Lung microvascular endothelial cell (primary cell): ENCODE measurements around the gene MIER1. TPM values are rescaled to one million over a fixed set of nuclear protein-coding genes. Genes with fewer than 3 reads are reported as not detected.
"Not testable (repeated sequence)": the region's sequence is repeated elsewhere in the genome, so short reads cannot be mapped to it uniquely, and the experiment has no call there.

Experiments used
- DNase-seq, 2 donors: peaks; one replicate each; pipeline versions ENCODE4 v3.0.0 to v3.0.0-alpha.2; 2010; ENCODE audit warnings: low read depth in 2 of 2
- total RNA-seq: library from RNA; depleted of rRNA; stranded (reverse); fragments of >200 nt; gene quantifications from 2 replicates; pipeline ENCODE4 v1.2.1, GENCODE V29; 2014

The MIER1 gene
- total RNA-seq, 1 donor from 2014 or later, result 24.0 TPM

- DNase-seq, result no peak
Observed at GRCh38 chr1:66937529-66938234, 12.9 kb downstream of the MIER1 start.

DNA sequence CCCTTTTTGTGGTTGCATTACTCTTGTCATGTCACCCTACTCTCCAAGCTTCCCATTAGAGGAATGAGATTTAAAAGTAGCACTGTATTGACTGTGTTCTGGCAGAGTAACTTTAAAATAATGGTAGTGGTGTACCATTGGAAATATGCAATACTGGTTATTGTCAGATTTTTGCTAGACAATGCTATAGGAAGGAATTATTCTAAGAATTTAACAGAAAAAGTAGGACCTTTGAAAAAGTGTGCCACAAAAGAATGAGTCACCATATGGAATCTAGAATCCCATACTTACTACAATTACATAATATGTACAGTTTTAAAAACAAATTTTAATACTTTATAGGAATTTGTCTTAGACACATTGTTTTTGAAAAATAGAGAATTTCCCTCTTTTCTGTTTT, 13.8 kb downstream of the MIER1 start:
- peak in 1 of 2 donors; percentile 30 for DNase-seq

GRCh38 chr1:66940981-66941380, 16.2 kb downstream of the MIER1 start:
- no peak for DNase-seq

DNA sequence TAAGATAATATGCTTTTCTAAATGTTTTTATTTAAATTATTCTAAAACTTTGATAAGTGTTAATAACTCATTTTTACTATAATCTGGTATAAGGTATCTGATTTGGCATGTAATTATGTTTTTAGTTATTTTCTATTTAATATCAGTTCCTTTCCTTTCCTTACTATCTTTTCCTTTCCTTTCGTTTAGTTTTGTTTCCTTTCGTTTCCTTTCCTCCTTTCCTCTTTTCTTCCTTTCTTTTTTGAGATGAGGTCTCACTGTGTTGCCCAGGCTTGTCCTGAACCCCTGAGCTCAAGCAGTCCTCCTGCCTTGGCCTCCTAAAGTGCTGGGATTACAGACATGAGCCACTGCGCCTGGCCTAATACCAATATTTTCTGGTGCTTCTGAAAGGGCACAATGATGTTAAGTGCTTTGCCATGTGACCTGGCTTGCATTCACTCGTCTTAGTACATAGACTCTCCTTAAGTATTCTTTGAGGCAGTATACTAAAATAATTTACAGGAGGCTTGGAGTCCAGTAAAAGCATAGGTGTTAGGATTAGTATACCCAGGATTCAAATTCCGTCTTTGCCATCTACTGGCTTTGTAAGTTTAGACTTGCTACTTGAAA, 18.7 kb downstream of the MIER1 start:
- DNase-seq, result peak in 1 of 2 donors; percentile 12

- DNase-seq, result peak; percentile 74 to 85
Observed at GRCh38 chr1:66944330-66945274, 19.8 kb downstream of the MIER1 start.

GRCh38 chr1:66945316-66945715, 20.5 kb downstream of the MIER1 start:
- no peak for DNase-seq

- DNase-seq, result peak in 1 of 2 donors; percentile 12
Observed at GRCh38 chr1:66947267-66947666, 22.5 kb downstream of the MIER1 start.

DNA sequence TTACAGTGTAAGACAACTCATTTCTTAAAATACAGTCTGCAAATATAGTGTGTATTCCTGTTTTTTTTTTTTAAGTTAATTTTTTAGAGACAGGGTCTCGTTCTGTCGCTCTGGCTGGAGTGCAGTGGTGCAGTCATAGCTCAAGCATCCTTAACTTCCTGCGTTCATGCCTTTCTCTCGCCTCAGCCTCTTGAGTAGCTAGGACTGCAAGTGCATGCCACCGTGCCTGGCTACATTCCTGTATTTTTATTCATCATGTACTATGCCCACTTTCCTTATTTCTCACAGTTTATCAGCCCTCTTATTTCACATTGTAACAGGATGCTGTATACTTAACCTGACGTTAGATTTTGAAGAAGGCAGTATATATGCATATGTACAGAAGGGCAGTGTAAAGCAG, 26.7 kb downstream of the MIER1 start:
- DNase-seq, result peak in 1 of 2 donors; percentile 68

DNA sequence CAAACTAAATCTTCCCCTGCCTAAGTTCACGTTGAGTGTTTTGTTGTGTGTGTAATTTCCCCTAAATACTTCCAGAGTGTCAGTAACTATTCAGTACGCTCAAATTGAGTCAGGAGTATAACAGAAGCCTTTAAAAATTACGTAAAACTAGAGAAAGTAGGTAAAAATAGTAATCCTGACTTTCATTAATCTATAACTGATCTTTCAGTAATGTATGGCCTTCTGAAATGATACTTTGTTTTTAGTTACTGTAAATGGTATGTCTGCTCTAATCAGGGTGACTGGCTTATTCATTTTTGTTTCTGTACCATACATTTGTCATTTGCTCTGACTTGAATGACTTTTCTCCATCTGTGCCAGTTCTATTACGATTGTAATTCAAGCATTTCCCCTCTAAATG, 29.4 kb downstream of the MIER1 start:
- no peak for DNase-seq

GRCh38 chr1:66957938-66958337, 33.1 kb downstream of the MIER1 start:
- no peak for DNase-seq

DNA sequence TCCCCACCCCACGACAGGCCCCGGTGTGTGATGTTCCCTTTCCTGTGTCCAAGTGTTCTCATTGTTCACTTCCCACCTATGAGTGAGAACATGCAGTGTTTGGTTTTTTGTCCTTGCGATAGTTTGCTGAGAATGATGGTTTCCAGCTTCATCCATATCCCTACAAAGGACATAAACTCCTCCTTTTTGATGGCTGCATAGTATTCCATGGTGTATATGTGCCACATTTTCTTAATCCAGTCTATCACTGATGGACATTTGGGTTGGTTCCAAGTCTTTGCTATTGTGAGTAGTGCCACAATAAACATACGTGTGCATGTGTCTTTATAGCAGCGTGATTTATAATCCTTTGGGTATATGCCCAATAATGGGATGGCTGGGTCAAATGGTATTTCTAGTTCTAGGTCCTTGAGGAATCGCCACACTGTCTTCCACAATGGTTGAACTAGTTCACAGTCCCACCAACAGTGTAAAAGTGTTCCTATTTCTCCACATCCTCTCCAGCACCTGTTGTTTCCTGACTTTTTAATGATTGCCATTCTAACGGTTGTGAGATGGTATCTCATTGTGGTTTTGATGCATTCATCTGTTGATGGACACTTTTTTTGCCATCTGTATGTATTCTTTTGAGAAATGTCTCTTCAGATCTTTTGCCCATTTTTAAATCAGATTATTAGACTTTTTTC, 41.5 kb downstream of the MIER1 start:
- not testable (repeated sequence) for DNase-seq

- no peak for DNase-seq
Observed at GRCh38 chr1:66968574-66968973, 43.8 kb downstream of the MIER1 start.

- DNase-seq, result peak in 1 of 2 donors; percentile 19
Observed at GRCh38 chr1:66978201-66978600, 53.4 kb downstream of the MIER1 start.

GRCh38 chr1:66979621-66980020, 54.8 kb downstream of the MIER1 start:
- DNase-seq, result not testable (repeated sequence)

GRCh38 chr1:66980745-66981367, 56.1 kb downstream of the MIER1 start:
- peak; percentile 38 to 54 for DNase-seq

- DNase-seq, result peak; percentile 61 to 64
Observed at GRCh38 chr1:66981679-66982078, 56.9 kb downstream of the MIER1 start.

DNA sequence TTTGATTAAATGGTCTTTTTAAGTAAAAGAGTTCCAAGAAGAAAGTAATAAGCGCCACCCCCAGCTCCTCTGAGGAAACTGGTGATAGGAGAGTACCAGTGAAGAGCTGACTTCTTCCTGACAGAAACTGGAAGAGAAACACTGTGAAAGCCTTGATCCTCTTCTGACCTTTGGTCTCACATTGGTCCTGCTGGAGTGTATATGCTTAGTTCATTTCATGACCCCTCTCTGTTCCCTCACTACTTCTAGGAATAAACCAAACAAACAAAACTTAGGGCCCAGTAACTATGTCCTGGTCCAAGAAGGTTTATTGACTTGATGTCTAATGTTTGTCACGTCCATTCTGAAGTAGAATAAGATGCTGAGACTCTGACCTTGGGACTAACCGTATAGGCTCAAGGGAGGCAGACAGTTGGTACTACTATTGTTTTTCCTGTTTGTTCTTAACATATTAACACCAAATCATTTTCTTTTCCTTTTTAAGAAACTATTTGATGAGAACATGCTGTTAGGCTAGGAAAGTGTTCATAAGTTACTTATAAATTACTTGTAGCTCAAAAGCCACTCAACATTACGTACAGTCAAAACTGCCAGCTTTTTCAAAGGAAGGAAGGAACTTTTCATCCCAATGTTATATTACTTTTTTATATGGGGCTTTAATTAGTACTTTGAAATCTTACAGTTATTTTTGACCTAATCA, 57.9 kb downstream of the MIER1 start:
- no peak for DNase-seq

DNA sequence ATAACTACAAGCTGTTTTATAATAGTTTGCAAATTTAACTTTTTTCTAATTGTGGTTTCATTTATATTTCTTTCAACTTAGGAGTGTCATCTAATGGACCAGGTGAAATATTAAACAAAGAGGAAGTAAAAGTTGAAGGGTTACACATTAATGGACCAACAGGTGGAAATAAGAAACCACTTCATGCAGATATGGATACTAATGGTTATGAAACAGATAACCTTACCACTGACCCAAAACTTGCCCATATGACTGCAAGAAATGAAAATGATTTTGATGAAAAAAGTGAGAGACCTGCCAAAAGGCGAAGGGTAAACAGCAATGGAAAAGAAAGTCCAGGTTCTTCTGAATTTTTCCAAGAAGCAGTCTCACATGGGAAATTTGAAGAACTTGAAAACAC, 59.7 kb downstream of the MIER1 start:
- no peak for DNase-seq

DNA sequence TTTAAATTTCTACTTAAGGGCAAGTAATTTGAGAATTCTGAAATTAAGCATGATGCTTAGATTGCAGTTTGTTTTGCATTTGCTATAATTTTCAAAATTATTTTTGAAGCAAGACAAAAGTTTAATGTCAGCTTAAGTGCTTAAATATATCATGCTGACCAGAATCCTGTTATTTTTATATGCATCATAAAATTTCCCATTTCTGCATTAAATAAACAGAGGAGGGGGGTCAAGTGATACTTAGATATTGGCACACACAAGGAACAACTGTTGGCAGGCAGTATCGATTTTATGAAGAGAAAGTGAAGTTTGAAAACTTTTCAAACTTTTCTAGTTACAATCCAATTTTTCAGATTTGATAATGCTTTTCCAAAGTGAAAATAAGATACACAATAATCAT, 61.0 kb downstream of the MIER1 start:
- no peak for DNase-seq

DNA sequence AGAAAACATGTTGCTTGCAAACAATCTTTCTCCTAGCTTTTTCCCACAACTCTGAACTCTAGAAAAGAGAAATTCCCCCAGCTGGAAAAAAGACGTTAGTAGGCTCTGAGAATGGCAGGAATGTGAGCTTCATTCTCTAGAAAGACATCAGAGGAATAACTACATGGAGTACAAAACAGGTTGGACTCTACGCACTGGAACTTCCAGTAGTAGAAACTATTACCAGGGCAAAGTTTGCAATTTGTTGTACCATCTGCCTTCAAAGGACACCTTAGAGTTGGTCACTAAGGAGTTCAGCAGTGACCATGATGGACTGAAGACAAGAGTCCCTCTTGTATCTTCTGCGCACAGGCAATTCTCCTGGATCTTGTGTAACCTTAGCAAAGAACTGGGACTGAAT, 68.3 kb downstream of the MIER1 start:
- no peak for DNase-seq
